Measurements from ENCODE around the gene SCAF1. TPM values are rescaled to one million over a fixed set of nuclear protein-coding genes. Genes with fewer than 3 reads are reported as not detected.

The SCAF1 gene
- total RNA-seq, 1 experiment from 2014 or later = 103 TPM

- peaks cover 33% of the 10 kb centered on the region for H3K36me3 Mint-ChIP-seq
- ChIA-PET CTCF (interaction anchor here (0.6 to 10.7 kb wide), 9 partner anchors 9 to 414 kb away, joined by 3 to 108 read pairs (median 7); partner anchors contain the start of genes ADM5, BCL2L12, CPT1C and IRF3), POLR2A (interaction anchor here (2.0 kb wide), 1 partner anchor 11 kb away, joined by 6 read pairs; the partner anchor contains the start of gene CPT1C)
- H3K27ac Mint-ChIP-seq = peak overlapping the region; percentile 92
- DNase-seq (ENCODE audit: low spot score) (no peak), ATAC-seq (no peak)
- TF ChIP-seq CTCF (IDR thresholded peaks at IDR 0.05) (no peak), TP53 (CRISPR knock-in tag; IDR thresholded peaks at IDR 0.05) (no peak), TEAD1 (CRISPR knock-in tag; IDR thresholded peaks at IDR 0.05) (no peak), AR (CRISPR knock-in tag; IDR thresholded peaks at IDR 0.05) (no peak), SMAD4 (CRISPR knock-in tag; IDR thresholded peaks at IDR 0.05) (no peak), GTF2I (CRISPR knock-in tag; conservative IDR thresholded peaks at IDR 0.05) (no peak)
- peak overlapping the region; percentile 46 for H3K4me3 Mint-ChIP-seq
- no peaks in the 10 kb centered on the region for H3K27me3 Mint-ChIP-seq (ENCODE audit: low read depth)
- H3K9me3 Mint-ChIP-seq = no peaks in the 10 kb centered on the region
- peaks cover 30% of the 10 kb centered on the region for H3K4me1 Mint-ChIP-seq
These were observed 37.9 kb downstream of the SCAF1 start for GRCh38 chr19:49679771-49680413.

GRCh38 chr19:49680421-49681351, 38.7 kb downstream of the SCAF1 start:
- CTCF ChIA-PET = interaction anchor here (0.6 to 1.4 kb wide), 28 partner anchors 8 to 202 kb away, joined by 3 to 16 read pairs (median 4); partner anchors contain the start of genes ADM5, AP2A1, BCL2L12 and CPT1C
- POLR2A ChIA-PET = interaction anchor here (0.6 to 1.1 kb wide), 2 partner anchors 10 to 40 kb away, joined by 3 to 4 read pairs; no protein-coding TSS in a partner anchor

More at GRCh38 chr19:49680421-49681351, 38.7 kb downstream of the SCAF1 start:
- peak; percentile 13 for ATAC-seq
- 0 out of 2 replicates have a peak, but pooled peaks have one; percentile 5 for TF ChIP-seq HMGA2 (CRISPR knock-in tag; IDR thresholded peaks at IDR 0.05)
- peak; percentile 34; the same call in 1 of the 2 replicates for TF ChIP-seq SP1 (CRISPR knock-in tag; conservative IDR thresholded peaks at IDR 0.05)
- peak; percentile 99 for TF ChIP-seq CTCF (IDR thresholded peaks at IDR 0.05)
- peak; percentile 60; the same call in 1 of the 2 replicates for TF ChIP-seq FOXP4 (CRISPR knock-in tag; IDR thresholded peaks at IDR 0.05)
- TF ChIP-seq FOXJ3 (CRISPR knock-in tag; IDR thresholded peaks at IDR 0.05; ENCODE audit: borderline replicate concordance) = no peak
- Mint-ChIP-seq H3K36me3 (peaks cover 41% of the 10 kb centered on the region), H3K27me3 (ENCODE audit: low read depth) (no peaks in the 10 kb centered on the region), H3K27ac (peak overlapping the region; percentile 92), H3K9me3 (no peaks in the 10 kb centered on the region), H3K4me3 (0 out of 2 replicates have a peak overlapping the region, but pooled peaks have one; percentile 46), H3K4me1 (peaks cover 37% of the 10 kb centered on the region)
- peak; percentile 99 for DNase-seq (ENCODE audit: low spot score)
